GM19193 (cell line): ENCODE data around the gene LMNTD2.

Experiments used
- POLR2A ChIP-seq: IDR thresholded peaks from 4 replicates; pipeline ENCODE4 v1.6.1; 2011; ENCODE audit not compliant: insufficient read depth, insufficient read length; ENCODE audit errors: extremely low read depth

Gene LMNTD2

GRCh38 chr11:596374-596773 lies 35.8 kb upstream of the LMNTD2 start:
- TF ChIP-seq POLR2A: no peak

GRCh38 chr11:595400-595799 lies 34.9 kb upstream of the LMNTD2 start:
- no peak for TF ChIP-seq POLR2A

GRCh38 chr11:593347-593746 lies 32.8 kb upstream of the LMNTD2 start:
- TF ChIP-seq POLR2A: no peak

- TF ChIP-seq POLR2A: no peak
Measured at GRCh38 chr11:592918-593317, 32.4 kb upstream of the LMNTD2 start.

GRCh38 chr11:592501-592900 lies 32.0 kb upstream of the LMNTD2 start:
- TF ChIP-seq POLR2A: no peak

DNA sequence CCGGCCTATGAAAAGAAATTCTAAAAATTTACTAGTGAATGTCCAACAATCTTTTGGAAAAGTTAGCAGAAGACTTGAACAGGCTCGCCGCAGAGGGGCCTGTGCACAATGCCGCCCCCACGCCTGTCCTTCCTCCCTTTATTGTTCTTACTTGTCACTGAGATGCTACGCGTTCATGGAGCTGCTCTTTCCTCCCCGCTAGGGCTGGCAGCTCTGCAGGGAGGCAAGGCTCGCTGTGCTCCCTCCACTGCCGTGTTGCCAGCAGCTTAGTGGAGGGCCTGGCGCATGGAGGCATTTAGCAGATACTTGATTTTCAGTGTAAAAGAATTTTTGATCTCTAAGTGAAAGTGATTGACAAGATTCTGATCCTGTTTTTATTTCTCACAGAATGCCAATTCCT lies 30.5 kb upstream of the LMNTD2 start:
- TF ChIP-seq POLR2A: no peak

GRCh38 chr11:589798-590197 lies 29.3 kb upstream of the LMNTD2 start:
- TF ChIP-seq POLR2A: no peak

GRCh38 chr11:587978-588380 lies 27.4 kb upstream of the LMNTD2 start:
- no peak for TF ChIP-seq POLR2A

DNA sequence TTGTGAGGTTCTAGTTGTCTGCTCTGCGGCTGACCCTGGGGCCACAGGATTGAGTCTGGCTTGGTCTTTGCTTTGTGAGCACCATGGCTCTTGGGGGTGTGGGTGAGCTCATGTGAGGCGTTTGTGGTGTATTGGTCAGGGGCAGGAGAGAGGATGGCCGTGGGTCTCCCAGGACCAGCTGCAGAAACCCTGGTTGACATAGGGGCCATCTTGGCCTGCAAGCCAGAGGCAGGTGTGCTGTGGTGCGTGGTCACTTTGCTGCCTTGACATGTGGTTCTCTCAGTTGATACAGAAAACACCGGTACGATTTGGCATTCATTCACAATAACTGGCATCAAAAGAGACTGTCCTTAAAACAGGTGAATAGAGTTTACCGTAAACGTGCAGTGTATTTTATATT lies 27.0 kb upstream of the LMNTD2 start:
- TF ChIP-seq POLR2A: no peak

DNA sequence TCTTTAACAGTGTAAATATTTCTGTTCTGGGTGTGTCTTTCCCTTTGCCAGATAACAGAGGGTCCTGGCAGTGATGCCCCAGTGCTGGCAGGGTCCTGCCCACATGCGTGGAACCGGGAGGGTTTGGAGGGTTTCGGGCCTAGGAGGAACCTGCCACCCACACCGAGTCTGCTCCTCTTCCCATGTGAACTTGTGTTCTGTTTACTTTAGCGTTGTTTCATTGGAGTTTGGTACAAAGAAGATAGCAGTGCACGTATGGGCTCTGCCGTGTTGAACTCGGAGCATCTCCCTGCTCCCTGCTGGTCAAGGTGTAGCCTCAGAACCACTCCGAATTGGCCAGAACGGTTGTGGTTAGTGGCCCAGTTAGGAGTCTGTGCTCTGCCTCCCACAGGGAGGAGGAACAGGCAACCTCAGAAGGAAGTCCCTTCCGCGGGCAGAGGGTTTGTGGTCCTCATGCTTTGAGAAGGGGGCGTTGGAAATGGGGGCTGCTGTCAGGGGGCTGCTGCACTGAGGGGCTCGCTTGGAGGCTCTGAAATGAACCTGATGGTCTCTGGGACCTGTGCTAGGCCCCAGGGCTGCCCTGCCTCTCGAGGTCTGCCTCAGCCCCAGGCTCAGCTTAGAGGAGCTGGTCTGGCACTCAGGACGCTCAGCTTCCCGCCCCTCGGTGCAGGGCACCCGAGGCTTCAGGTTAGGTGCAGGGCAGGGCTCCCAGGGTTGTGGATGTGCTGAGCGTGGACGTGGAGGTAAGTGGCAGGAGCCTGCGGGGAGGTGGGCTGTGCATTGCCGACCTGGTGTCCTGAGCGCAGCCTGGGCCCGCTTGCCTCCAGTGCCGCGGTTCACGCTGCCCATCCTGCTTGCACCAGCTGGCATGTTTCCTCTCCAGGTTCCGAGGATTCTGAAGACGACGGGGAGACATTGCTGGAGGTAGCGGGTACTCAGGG lies 26.1 kb upstream of the LMNTD2 start:
- TF ChIP-seq POLR2A: no peak

GRCh38 chr11:584287-584686 lies 23.7 kb upstream of the LMNTD2 start:
- TF ChIP-seq POLR2A: no peak

DNA sequence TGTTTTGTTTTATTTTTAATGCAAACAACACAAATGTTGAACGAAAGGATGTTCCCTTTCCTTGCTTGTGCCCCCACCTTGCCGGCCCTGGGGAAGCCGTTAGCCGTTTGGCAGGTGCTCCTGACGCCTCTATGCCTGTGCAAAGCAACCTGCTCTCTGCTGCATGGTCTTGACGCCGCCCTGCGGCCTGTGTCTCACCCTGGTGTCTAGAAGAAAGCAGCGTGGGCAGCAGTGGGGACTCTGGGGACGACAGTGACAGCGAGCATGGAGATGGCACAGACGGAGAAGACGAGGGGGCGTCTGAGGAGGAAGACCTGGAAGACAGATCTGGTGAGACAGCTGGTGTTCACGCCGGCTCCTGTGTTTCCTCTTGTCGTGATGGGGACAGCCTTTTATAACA lies 21.2 kb upstream of the LMNTD2 start:
- TF ChIP-seq POLR2A: no peak

DNA sequence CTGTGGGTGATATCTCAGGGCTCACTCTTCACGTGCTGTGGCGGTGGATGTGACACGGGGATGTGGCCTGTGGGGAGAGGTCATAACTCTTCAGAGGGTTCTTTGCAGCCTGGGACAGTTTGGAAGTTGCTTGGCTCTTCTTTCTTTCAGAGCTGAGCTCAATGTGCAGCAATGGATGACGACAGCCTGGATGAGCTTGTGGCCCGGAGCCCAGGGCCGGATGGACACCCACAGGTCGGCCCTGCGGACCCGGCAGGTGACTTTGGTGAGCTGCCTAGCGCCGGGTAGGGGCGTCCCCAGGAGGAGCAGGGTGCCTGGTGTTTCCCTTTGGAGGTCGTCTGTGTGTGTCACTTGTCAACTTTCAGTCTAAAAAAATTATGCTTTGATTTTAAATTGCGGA lies 20.8 kb upstream of the LMNTD2 start:
- TF ChIP-seq POLR2A: no peak

DNA sequence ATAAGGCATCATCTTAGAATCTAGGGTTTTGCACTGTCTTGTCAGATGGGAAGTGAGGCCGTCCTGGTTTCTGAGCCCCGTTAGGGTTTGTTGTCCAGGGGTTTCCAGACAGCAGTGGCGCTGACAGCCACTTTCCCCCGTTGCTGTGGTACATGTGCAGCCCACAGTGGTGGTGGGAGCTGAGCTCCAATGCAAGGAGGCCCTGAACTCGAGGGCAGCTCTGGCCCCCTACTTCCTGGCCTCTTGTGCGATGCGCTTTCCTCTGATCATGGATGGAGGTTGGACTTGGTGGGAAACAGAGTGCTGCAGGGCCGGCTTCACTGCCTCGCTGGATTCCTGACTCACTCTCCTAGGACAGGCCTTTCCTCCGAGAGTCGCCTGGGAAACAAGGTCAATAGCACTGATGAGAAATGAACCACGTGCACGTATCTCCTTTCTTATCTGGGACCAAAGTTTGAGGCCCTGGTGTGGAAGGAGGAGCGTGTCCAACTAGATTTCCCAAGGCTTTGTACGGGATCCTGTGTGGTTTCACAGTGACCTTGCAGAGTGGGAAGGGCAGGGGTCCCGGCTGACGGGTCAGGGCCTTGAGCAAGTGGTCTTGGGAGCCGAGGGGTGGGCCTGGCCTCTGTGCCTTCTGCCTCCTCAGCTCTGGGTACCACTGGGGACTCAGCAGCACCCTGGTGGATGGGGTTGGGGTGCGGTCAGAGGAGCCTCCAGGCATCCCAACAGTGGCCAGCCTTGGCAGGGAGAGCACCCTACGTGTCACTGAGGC lies 19.5 kb upstream of the LMNTD2 start:
- TF ChIP-seq POLR2A: no peak

- no peak for TF ChIP-seq POLR2A
Measured at GRCh38 chr11:578276-579035, 17.9 kb upstream of the LMNTD2 start.

- no peak for TF ChIP-seq POLR2A
Measured at GRCh38 chr11:577611-577894, 17.0 kb upstream of the LMNTD2 start.

- no peak for TF ChIP-seq POLR2A
Measured at GRCh38 chr11:576811-577610, 16.5 kb upstream of the LMNTD2 start.
